IMR-90 (cell line): Measurements from ENCODE around the gene VPS33B.

Source experiments
- BHLHE40 ChIP-seq: fragments of 150-350 bp; IDR thresholded peaks from 2 replicates; pipeline ENCODE4 v1.6.1; 2016; ENCODE audit warnings: mild to moderate bottlenecking, low read depth, low read length
- CEBPB ChIP-seq: IDR thresholded peaks from 2 replicates; pipeline ENCODE4 v1.6.1; 2012; ENCODE audit warnings: low read depth, low read length, improper control_type of control experiment
- CHD1 ChIP-seq: IDR thresholded peaks from 2 replicates; pipeline ENCODE4 v1.6.1; 2012; ENCODE audit warnings: low read depth, low read length, improper control_type of control experiment
- FOS ChIP-seq: fragments of 150-350 bp; IDR thresholded peaks from 2 replicates; pipeline ENCODE4 v1.6.1; 2016; ENCODE audit warnings: low read depth, low read length
- MAZ ChIP-seq: IDR thresholded peaks from 2 replicates; pipeline ENCODE4 v1.6.1; 2012; ENCODE audit warnings: low read depth, mild to moderate bottlenecking, low read length, improper control_type of control experiment, moderate library complexity, borderline replicate concordance
- MXI1 ChIP-seq: IDR thresholded peaks from 2 replicates; pipeline ENCODE4 v1.6.1; 2012; ENCODE audit warnings: low read depth, mild to moderate bottlenecking, low read length, moderate library complexity, borderline replicate concordance
- NFE2L2 ChIP-seq: fragments of 150-350 bp; IDR thresholded peaks from 2 replicates; pipeline ENCODE4 v1.6.1; 2016; ENCODE audit warnings: low read depth, mild to moderate bottlenecking, low read length
- POLR2A ChIP-seq: IDR thresholded peaks from 2 replicates; pipeline ENCODE4 v1.6.1; 2012; ENCODE audit warnings: mild to moderate bottlenecking, low read depth, low read length
- RAD21 ChIP-seq: IDR thresholded peaks from 2 replicates; pipeline ENCODE4 v1.6.1; 2012; ENCODE audit warnings: low read length, improper control_type of control experiment
- RCOR1 ChIP-seq: IDR thresholded peaks from 2 replicates; pipeline ENCODE4 v1.6.1; 2012; ENCODE audit warnings: mild to moderate bottlenecking, low read length, improper control_type of control experiment; ENCODE audit not compliant: insufficient replicate concordance
- RFX5 ChIP-seq: IDR thresholded peaks from 2 replicates; pipeline ENCODE4 v1.8.0; 2012; ENCODE audit warnings: low read depth, mild to moderate bottlenecking, low read length, moderate library complexity
- SMC3 ChIP-seq: fragments of 150-350 bp; IDR thresholded peaks from 2 replicates; pipeline ENCODE4 v1.6.1; 2016; ENCODE audit warnings: low read depth, mild to moderate bottlenecking, antibody characterized with exemption, low read length, moderate library complexity
- TF ChIP-seq, protein P1 (sequence below): conservative IDR thresholded peaks from 2 replicates; pipeline ENCODE4 v1.5.1; 2012; ENCODE audit warnings: mild to moderate bottlenecking, low read depth, low read length, improper control_type of control experiment
- TF ChIP-seq, protein P2 (sequence below): fragments of 150-350 bp; IDR thresholded peaks from 2 replicates; pipeline ENCODE4 v1.6.1; 2017; ENCODE audit warnings: mild to moderate bottlenecking, antibody characterized with exemption, low read length, low read depth

DNA sequence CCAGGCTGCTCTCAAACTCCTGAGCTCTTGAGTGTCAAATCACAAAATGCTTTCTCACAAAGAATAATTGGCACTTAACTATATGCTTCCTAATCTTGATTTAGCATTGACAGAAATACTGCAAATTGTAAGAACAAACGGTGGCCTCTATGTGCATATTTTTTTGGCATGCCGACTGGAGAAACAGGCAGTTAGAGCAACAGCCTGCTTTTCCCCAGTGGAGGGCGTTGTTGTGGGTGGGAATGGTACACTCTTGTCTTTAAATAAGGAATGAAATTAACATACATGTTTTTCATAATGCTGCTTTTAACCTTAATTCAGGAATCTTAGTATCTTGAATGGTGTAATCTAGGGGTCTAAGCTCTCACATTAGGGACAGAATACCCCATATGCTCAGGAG is 46.6 kb upstream of the VPS33B start:
- TF ChIP-seq, protein P1, sequence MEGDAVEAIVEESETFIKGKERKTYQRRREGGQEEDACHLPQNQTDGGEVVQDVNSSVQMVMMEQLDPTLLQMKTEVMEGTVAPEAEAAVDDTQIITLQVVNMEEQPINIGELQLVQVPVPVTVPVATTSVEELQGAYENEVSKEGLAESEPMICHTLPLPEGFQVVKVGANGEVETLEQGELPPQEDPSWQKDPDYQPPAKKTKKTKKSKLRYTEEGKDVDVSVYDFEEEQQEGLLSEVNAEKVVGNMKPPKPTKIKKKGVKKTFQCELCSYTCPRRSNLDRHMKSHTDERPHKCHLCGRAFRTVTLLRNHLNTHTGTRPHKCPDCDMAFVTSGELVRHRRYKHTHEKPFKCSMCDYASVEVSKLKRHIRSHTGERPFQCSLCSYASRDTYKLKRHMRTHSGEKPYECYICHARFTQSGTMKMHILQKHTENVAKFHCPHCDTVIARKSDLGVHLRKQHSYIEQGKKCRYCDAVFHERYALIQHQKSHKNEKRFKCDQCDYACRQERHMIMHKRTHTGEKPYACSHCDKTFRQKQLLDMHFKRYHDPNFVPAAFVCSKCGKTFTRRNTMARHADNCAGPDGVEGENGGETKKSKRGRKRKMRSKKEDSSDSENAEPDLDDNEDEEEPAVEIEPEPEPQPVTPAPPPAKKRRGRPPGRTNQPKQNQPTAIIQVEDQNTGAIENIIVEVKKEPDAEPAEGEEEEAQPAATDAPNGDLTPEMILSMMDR = no peak
- TF ChIP-seq, protein P2, sequence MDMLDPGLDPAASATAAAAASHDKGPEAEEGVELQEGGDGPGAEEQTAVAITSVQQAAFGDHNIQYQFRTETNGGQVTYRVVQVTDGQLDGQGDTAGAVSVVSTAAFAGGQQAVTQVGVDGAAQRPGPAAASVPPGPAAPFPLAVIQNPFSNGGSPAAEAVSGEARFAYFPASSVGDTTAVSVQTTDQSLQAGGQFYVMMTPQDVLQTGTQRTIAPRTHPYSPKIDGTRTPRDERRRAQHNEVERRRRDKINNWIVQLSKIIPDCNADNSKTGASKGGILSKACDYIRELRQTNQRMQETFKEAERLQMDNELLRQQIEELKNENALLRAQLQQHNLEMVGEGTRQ = no peak
- TF ChIP-seq POLR2A (no peak), RCOR1 (no peak), BHLHE40 (no peak), CHD1 (no peak), CEBPB (no peak), RAD21 (no peak), MAZ (no peak), SMC3 (no peak), NFE2L2 (no peak), RFX5 (no peak), MXI1 (no peak), FOS (no peak)
